ENCODE results near the gene KLF11.

The KLF11 gene

DNA sequence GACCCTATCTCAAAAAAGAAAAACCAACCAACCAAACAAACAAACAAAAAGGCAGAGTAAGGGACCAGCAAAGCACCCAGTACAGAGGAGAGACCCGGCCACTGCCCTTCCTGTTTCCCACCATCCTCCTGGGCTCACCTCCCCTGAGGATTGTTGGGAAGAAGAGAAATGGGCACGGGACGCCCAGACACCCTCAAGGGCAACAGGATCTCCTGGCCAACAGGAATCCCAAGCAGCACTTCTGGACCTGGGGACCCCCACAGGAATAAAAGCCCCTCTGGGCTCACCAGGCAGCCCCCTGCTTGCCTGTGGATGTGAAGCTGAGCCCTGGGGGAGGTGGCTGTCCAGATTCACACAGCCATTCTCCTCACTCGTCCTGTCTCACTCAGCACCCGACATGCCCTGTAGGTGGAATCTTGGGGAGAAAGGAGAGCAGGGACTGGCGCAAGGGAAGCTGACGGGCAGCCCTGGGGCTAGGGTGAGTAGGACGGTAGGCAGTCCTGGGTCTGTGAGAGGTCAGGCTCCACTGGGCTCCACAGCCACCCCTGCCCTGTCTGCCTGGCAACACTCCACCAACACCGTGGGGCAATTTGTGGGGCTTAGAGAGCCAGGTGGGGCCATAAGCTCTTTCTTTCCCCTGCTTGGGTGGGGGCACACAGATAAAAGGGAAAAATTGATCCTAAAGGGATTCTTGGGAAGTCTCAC lies 18.0 kb downstream of the KLF11 start:
- DNase-seq (ENCODE audit: extremely low read depth in 1 of 2, low read depth in 1 of 2) = no peak

- DNase-seq (ENCODE audit: extremely low read depth in 1 of 2, low read depth in 1 of 2) = no peak
These were observed 19.6 kb downstream of the KLF11 start for GRCh38 chr2:10062931-10063365.

- DNase-seq (ENCODE audit: extremely low read depth in 1 of 2, low read depth in 1 of 2) = no peak
These were observed 20.2 kb downstream of the KLF11 start for GRCh38 chr2:10063566-10063965.

- no peak for DNase-seq (ENCODE audit: extremely low read depth in 1 of 2, low read depth in 1 of 2)
These were observed 21.8 kb downstream of the KLF11 start for GRCh38 chr2:10064932-10065772.

DNA sequence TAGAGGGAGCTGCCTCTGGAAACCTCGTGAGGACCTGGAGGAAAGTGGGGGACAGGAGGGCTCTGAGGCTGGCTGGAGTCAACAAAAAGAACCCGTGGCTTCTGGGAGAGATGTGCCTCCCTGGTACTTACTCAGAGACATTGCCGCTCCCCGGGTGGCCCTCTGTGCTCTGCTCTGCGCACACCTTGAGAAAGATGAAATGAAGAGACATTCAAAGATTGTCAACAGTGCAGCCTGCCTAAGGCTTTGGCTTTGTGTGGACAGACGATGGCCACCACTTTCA lies 22.4 kb downstream of the KLF11 start:
- DNase-seq (ENCODE audit: extremely low read depth in 1 of 2, low read depth in 1 of 2) = no peak

DNA sequence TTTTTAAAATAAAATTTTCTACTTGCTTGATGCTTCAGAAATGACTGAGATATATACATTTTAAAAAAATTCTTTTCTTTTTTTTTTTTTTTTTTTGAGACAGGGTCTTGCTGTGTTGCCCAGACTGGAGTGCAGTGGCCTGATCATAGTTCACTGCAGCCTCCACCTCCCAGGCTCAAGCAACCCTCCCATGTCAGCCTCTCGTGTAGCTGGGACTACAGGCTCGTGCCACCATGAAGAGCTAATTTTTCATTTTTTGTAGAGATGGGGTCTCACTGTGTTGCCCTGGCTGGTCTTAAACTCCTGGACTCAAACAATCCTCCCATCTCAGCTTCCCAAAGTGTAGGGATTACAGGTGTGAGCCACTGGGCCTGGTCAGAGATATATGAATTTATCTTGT lies 24.0 kb downstream of the KLF11 start:
- DNase-seq (ENCODE audit: extremely low read depth in 1 of 2, low read depth in 1 of 2) = no peak

DNA sequence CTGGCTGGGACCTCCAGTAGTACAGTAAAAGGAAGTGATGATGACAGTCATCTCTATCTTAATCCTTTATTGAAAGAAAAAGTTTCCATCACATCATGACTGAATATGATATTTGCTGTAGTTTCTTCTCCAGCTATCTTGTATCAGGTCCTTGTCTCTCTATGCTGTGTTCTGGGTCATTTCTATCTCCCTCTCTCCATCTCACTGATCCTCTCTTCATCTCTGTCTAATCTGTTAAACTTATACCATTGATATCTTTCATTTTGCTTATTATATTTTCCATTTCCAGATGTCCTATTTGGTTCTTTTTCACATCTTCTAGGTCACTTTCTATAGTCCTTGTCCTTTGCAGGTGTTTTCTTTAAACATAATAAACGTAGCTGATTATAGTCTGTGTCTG lies 24.5 kb downstream of the KLF11 start:
- no peak for DNase-seq (ENCODE audit: extremely low read depth in 1 of 2, low read depth in 1 of 2)

DNA sequence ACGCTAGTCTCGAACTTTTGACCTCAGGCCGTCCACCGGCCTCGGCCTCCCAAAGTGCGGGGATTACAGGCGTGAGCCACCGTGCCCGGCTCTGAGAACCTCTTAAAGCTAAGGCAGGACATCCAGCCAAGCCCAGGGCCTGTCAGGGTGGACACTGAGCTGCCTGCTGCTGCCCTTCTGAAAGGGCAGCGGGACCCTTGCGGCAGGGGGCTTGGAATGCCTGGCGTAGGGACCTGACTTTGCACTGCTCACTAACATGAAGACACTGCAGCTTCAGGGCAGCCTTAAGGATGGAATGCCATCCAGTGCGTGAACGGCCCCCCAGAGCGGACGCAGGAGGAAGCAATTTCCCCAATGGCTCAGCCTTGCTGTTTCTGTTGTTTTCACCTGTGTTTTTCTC lies 27.8 kb downstream of the KLF11 start:
- no peak for DNase-seq (ENCODE audit: extremely low read depth in 1 of 2, low read depth in 1 of 2)

GRCh38 chr2:10071595-10071994 lies 28.2 kb downstream of the KLF11 start:
- no peak for DNase-seq (ENCODE audit: extremely low read depth in 1 of 2, low read depth in 1 of 2)

DNA sequence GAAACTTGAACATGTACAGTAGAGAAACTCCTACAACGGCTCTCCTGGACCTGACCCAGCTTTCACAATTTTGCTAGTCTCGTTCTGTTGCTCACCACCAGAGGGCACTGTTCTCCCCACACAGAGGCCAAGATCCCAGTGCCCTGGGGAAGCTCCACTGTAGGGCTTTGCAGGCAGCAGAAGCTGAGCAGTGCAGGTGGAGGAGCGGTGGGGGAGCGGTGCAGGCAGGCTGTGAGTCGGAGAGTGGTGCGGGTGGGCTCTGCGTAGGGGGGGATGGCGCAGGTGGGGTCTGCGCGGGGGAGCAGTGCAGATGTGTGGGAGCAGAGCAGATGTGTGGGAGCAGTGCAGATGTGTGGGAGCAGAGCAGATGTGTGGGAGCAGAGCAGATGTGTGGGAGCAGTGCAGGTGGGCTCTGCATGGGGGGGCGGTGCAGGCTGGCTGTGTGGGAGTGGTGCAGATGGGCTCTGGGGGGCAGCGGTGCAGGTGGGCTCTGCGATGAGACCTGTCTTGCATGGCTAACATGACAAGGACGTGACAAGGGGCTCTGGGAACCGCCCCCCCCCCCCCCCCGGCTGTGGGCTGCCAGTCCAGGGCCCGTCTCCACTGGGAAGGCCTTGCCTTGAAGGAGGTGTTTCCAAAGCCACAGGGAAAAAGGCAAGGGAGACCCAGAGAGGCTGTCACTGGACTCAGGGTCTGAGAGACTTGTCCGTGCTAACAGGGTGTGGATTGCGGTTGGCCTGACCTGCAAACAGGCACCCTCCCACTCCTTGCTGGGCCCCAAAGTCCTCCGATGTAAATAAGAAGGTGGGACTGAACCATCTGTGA lies 29.5 kb downstream of the KLF11 start:
- peak; percentile 39 to 65 for DNase-seq (ENCODE audit: extremely low read depth in 1 of 2, low read depth in 1 of 2)

DNA sequence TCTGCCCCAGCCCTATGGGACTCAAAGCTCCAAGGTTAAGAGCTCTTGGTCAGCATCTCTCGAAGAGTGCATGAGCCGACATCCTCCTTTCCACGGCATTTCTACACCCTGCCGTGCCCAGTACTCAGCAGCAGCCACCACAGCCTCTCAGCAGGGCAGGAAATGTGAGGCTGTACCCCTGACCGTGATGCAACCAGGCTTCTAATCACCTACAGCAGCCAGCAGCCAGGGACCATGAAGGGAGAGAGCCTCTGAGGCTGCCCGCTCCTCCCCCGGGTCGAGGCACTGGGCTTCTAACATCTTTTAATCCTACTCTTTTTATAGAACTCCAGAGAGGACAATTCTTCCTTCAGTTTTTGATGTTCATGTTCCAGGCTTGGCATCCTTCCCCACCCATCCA lies 30.4 kb downstream of the KLF11 start:
- DNase-seq (ENCODE audit: extremely low read depth in 1 of 2, low read depth in 1 of 2) = no peak

DNA sequence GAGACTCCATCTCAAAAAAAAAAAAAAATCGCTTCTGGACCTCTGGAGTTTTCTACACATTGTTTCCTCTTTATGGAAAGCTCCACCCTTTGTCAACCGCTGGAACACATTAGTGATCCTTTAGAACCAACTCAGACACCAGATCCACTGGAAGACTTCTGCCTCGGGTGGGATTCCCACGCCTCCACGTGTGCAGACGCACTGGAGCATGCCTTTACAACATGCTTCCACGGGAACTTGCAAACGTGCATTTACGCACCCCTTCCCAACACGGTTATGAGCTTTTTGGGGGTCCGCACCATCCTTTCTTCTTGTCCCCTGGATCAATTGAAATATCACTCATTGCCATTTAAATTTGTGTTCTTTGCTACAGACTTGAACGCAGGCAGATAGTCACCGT lies 31.8 kb downstream of the KLF11 start:
- no peak for DNase-seq (ENCODE audit: extremely low read depth in 1 of 2, low read depth in 1 of 2)

GRCh38 chr2:10075571-10076209 lies 32.3 kb downstream of the KLF11 start:
- no peak for DNase-seq (ENCODE audit: extremely low read depth in 1 of 2, low read depth in 1 of 2)

GRCh38 chr2:10076511-10076910 lies 33.2 kb downstream of the KLF11 start:
- DNase-seq (ENCODE audit: extremely low read depth in 1 of 2, low read depth in 1 of 2) = no peak

DNA sequence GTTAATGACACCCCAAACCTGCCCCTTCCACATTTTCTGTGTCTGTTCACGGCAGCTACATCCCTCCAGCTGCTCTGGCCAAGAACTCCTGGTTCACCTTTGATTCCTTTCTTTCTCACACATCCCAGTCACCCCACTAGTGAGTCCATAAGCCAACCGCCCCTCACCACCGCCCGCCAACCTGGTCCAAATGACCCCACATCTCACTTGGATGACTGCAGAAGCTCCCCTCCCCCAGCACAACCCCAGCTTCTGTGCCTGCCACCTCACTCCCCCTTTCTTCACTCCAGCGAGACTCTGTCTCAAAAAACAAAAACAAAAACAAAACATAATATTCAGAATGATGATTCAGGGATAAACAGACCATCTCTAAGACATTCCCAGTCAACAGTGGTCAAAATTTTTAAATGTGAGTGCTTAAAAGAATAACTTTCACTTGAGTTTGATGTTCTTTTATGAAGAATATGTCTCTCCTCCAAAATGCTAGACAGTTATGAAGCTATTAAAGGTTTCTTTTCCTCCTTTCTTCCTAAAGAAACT lies 33.7 kb downstream of the KLF11 start:
- no peak for DNase-seq (ENCODE audit: extremely low read depth in 1 of 2, low read depth in 1 of 2)

- DNase-seq (ENCODE audit: extremely low read depth in 1 of 2, low read depth in 1 of 2) = no peak
These were observed 34.7 kb downstream of the KLF11 start for GRCh38 chr2:10078001-10078400.

DNA sequence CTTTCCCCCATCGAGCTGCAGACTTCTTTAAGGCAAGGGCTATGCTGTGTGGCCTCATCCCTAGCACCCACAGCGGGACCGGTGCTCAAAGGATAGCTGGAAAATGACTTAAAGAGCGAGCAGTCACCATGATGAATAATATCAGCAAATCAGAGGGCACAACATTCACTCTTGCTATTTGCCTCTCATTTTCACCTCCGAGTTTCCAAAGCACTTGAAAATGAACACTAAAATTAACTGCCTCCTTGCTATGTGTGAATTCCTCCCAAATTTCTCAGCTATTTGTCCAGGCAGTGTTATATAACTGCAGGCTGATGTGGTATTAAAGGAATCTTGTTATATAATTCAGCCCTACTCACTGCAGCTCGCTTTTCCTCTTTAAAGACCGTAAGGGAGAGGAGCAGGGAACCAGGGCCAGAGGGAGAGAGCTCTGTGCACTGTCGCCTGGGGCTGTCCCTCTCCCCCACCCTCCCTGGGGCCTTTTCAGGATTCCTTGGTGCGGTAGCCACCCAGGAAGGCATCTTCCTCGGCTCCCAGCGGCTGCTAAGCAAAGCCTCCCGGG lies 35.4 kb downstream of the KLF11 start:
- no peak for DNase-seq (ENCODE audit: extremely low read depth in 1 of 2, low read depth in 1 of 2)

DNA sequence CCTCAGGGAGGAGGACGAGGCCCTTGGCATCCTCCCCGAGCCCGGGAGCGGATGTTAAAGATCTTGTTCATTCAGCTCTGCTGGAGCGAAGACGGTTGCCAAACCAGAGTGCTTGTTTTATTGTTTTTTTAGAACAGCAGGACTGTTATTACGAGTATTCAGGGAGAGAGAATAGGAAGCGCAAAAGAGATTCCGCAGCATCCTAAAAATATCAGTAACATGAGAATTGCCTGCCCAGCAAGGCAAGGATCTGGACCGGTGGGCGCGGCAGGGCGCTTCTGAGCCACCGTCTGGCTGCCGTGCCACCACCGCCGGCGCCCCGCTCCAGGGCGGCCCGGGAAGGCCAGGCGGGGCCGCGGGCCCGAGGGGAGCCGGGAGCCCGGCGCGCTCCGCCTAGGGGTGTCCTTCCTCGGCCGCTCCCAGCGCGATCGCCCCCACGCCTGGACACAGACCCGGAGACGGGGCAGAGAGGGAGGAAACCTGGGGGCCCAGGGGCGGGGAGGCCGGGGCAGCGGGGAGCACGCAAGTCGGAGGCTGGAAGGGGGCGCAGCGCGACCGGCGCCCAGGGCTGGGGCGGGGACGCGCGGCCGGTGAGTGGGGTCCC lies 36.0 kb downstream of the KLF11 start:
- DNase-seq (ENCODE audit: extremely low read depth in 1 of 2, low read depth in 1 of 2) = no peak

DNA sequence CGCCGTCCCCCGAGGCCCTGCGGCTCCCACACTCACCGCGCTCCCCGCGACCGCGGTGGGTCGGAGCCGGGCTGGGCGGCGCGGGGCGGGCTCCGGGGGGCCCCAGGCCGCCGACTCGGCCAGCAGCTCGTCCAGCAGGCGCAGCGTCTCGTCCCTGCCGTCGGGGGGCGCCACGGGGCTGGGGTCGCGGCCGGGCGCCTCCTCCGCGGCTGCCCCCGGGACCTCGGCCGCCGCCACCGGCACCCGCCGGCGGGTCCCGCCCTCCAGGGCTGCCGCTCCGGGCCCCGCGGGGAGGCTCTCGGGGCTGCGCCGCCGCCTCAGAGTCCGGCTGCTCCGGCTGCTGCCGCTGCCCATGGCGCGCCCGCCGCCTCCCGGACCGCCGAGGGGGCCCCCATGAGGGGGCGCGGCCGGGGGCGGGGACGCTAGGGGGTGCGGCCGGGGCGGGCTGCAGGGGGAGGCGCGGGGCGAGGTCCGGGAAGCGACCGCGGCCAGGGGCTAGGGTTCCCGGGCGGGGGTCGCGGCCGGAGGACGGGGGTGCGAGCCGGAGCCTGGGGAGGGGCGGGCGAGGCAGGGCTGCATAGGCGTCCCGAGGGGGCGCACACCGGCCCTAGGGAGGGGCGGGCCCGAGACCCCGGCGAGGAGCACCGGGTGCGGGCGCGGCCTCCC lies 36.7 kb downstream of the KLF11 start, which contains the start of gene CYS1:
Gene CYS1 (minus strand): TSS at position 542 of the 666 bp plus-strand sequence. CDS start 188 bp downstream, at position 354.
- DNase-seq (ENCODE audit: extremely low read depth in 1 of 2, low read depth in 1 of 2) = no peak
